ENCODE data around the gene KRTAP12-1.

- TF ChIP-seq CTCF (IDR thresholded peaks at IDR 0.05; ENCODE audit: poor library complexity) (no peak), EZH2 (IDR thresholded peaks at IDR 0.05; ENCODE audit: borderline replicate concordance) (no peak), EZH2phosphoT487 (IDR thresholded peaks at IDR 0.05; ENCODE audit: low read depth, severe bottlenecking, unreplicated experiment) (no peak)
Observed at GRCh38 chr21:44643741-44644310, 38.1 kb downstream of the KRTAP12-1 start.
